Fibroblast of lung (primary cell): Measurements from ENCODE around the gene CLC.

ENCODE experiments used
- CTCF ChIP-seq, 2 donors: IDR thresholded peaks in 1 of 2; conservative IDR thresholded peaks in 1 of 2; 1 replicate in 1 of 2; 2 replicates in 1 of 2; pipeline ENCODE4 v1.5.1; 2011 to 2012; ENCODE audit warnings: low read length in 2 of 2, control low read depth in 1 of 2, inconsistent platforms in 1 of 2, low read depth in 1 of 2, mild to moderate bottlenecking in 1 of 2
- EZH2 ChIP-seq: IDR thresholded peaks from 2 replicates; pipeline ENCODE4 v1.5.1; 2012; ENCODE audit warnings: low read length, control low read depth, mild to moderate bottlenecking; ENCODE audit errors: missing control alignments

DNA sequence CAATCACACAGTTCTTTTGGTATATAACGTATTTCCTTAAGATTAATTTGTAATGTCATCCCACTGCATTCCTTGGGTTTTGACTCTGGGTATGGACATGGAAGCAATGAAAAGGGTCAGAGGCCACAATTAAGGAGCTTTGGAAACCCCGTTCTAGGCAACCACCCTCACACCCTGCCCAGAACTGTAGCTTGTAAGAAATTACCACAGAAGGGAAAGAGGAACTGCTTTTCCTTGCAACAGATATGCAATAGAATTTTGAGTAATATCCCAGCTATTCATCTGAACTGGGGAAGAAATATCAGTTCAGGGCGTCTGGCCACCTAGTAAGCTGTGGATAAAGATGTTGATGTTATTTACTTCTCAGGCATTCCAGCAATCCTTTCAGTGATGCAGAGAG lies 985 bp upstream of the CLC start:
- TF ChIP-seq CTCF (conservative IDR thresholded peaks at IDR 0.05 in 1 of 2, IDR thresholded peaks at IDR 0.05 in 1 of 2; ENCODE audit: low read depth in 1 of 2, low read length in 2 of 2) = no peak
- TF ChIP-seq EZH2 = no peak
